HCT116 (cell line): ENCODE results near the gene FKBP6. TPM values are rescaled to one million over a fixed set of nuclear protein-coding genes. Genes with fewer than 3 reads are reported as not detected.

Source experiments
- ATAC-seq: fragments of 200-7000 bp; cut with Tn5 transposase; 2 replicates; pipeline ENCODE4 v1.9.1; 2020; ENCODE audit warnings: mild to moderate bottlenecking, moderate library complexity
- BruUV-seq: library from RNA; stranded (reverse); fragments of 400-500 nt; replicated peaks from 2 replicates; lab custom pipeline; 2021; lab: Mats Ljungman, UMichigan
- CTCF ChIA-PET: fragments of 300-600 bp; sonication (Branson Sonifier 250); formaldehyde crosslinking; loops from one replicate; lab custom pipeline; 2021; ENCODE audit warnings: antibody characterized with exemption; lab: Charles Lee
- POLR2A ChIA-PET: fragments of 300-600, 350-600 bp; sonication (Branson Sonifier 250); formaldehyde crosslinking; loops from one replicate; lab custom pipeline; 2021; ENCODE audit warnings: antibody characterized with exemption; lab: Charles Lee
- RAD21 ChIA-PET, 2 experiments: fragments of 300-600 bp; sonication (Branson Sonifier 250); formaldehyde crosslinking; loops; one replicate each; lab custom pipeline; 2023; ENCODE audit warnings: low total read pairs in 2 of 2; ENCODE audit not compliant: uncharacterized antibody in 2 of 2, unreplicated experiment in 2 of 2, low non-redundant PET in 1 of 2; lab: Charles Lee
- DNase-seq: peaks from one replicate; pipeline ENCODE4 v3.0.0-alpha.2; 2010; ENCODE audit warnings: low read depth, low spot score
- H2AFZ ChIP-seq: fragments of 200-600 bp; shearing (Covaris generic), sonication (generic); 2 replicates; pipeline ENCODE4 v1.6.1; 2017; ENCODE audit warnings: low read depth, mixed run types, mixed read lengths, antibody characterized with exemption, low read length; ENCODE audit not compliant: poor library complexity, severe bottlenecking
- H3K27ac ChIP-seq: 2 replicates; pipeline ENCODE4 v1.5.1; 2012; ENCODE audit warnings: low read depth, low read length
- H3K27me3 ChIP-seq: fragments of 200-600 bp; sonication (generic); 2 replicates; pipeline ENCODE4 v1.6.1; 2016; ENCODE audit warnings: mixed run types, low read length, mixed read lengths; ENCODE audit not compliant: insufficient read depth
- H3K36me3 ChIP-seq, 2 experiments: fragments of 200-500 bp in 1 of 2; fragments of 200-600 bp in 1 of 2; sonication (Bioruptor generic) in 1 of 2; sonication (generic) in 1 of 2; 2 replicates each; pipeline versions ENCODE4 v1.5.1 to v1.6.1; 2014 to 2016; ENCODE audit warnings: low read length in 2 of 2, inconsistent platforms in 1 of 2, mixed read lengths in 1 of 2, mixed run types in 1 of 2; ENCODE audit not compliant: insufficient read depth in 2 of 2, control insufficient read depth in 1 of 2
- H3K4me1 ChIP-seq, 2 experiments: fragments of 200-600 bp in 1 of 2; sonication (generic) in 1 of 2; 2 replicates each; pipeline versions ENCODE4 v1.5.1 to v1.6.1; 2012 to 2017; ENCODE audit warnings: low read length in 2 of 2, inconsistent platforms in 1 of 2, mild to moderate bottlenecking in 1 of 2, mixed read lengths in 1 of 2, mixed run types in 1 of 2, moderate library complexity in 1 of 2; ENCODE audit not compliant: insufficient read depth in 2 of 2, control insufficient read depth in 1 of 2
- H3K4me2 ChIP-seq: fragments of 200-600 bp; sonication (generic); 2 replicates; pipeline ENCODE4 v1.6.1; 2017; ENCODE audit warnings: mixed run types, low read length, mixed read lengths
- H3K4me3 ChIP-seq, 2 experiments: fragments of 200-600 bp in 1 of 2; sonication (generic) in 1 of 2; replicated peaks in 1 of 2; 2 replicates each; pipeline ENCODE4 v1.5.1; 2011 to 2016; ENCODE audit warnings: low read length in 2 of 2, control low read depth in 1 of 2, low read depth in 1 of 2, mild to moderate bottlenecking in 1 of 2, mixed read lengths in 1 of 2, mixed run types in 1 of 2
- H3K79me2 ChIP-seq: fragments of 200-600 bp; sonication (generic); 2 replicates; pipeline ENCODE4 v1.6.1; 2017; ENCODE audit warnings: mild to moderate bottlenecking, mixed run types, low read length, moderate library complexity, mixed read lengths; ENCODE audit not compliant: insufficient read depth
- H3K9ac ChIP-seq: fragments of 200-600 bp; sonication (generic); 2 replicates; pipeline ENCODE4 v1.6.1; 2016; ENCODE audit warnings: low read length, mixed read lengths
- H3K9me2 ChIP-seq: fragments of 200-600 bp; sonication (generic), shearing (Covaris generic); 2 replicates; pipeline ENCODE4 v1.6.1; 2017; ENCODE audit warnings: mixed run types, mild to moderate bottlenecking, moderate library complexity; ENCODE audit not compliant: insufficient read depth
- H3K9me3 ChIP-seq, 2 experiments: fragments of 200-500 bp in 1 of 2; fragments of 200-600 bp in 1 of 2; sonication (Bioruptor generic) in 1 of 2; sonication (generic) in 1 of 2; 2 replicates each; pipeline ENCODE4 v1.6.1; 2014 to 2017; ENCODE audit warnings: low read length in 2 of 2, mixed read lengths in 2 of 2, inconsistent platforms in 1 of 2, low read depth in 1 of 2, mild to moderate bottlenecking in 1 of 2, mixed run types in 1 of 2, moderate library complexity in 1 of 2; ENCODE audit not compliant: control insufficient read depth in 1 of 2, insufficient read depth in 1 of 2
- H4K20me1 ChIP-seq: fragments of 200-600 bp; sonication (generic), shearing (Covaris generic); 2 replicates; pipeline ENCODE4 v1.6.1; 2017; ENCODE audit warnings: mixed run types, mild to moderate bottlenecking, moderate library complexity; ENCODE audit not compliant: insufficient read depth
- ATF3 ChIP-seq: IDR thresholded peaks from 2 replicates; pipeline ENCODE4 v1.6.1; 2012
- CBX3 ChIP-seq: IDR thresholded peaks from 2 replicates; pipeline ENCODE4 v1.6.1; 2012; ENCODE audit warnings: low read depth
- CTCF ChIP-seq, 3 experiments: fragments of 200-600 bp in 1 of 3; sonication (generic) in 1 of 3; IDR thresholded peaks in 2 of 3; conservative IDR thresholded peaks in 1 of 3; 2 replicates each; pipeline ENCODE4 v1.5.1; 2012 to 2017; ENCODE audit warnings: low read depth in 2 of 3, low read length in 2 of 3, antibody characterized with exemption in 1 of 3, borderline replicate concordance in 1 of 3, control low read depth in 1 of 3, mild to moderate bottlenecking in 1 of 3, mixed read lengths in 1 of 3, mixed run types in 1 of 3, moderate library complexity in 1 of 3; ENCODE audit not compliant: insufficient read depth in 1 of 3
- EGR1 ChIP-seq: IDR thresholded peaks from 2 replicates; pipeline ENCODE4 v1.6.1; 2012; ENCODE audit warnings: low read depth
- SIN3A ChIP-seq: IDR thresholded peaks from 2 replicates; pipeline ENCODE4 v1.6.1; 2012; ENCODE audit warnings: low read depth
- SP1 ChIP-seq: IDR thresholded peaks from 2 replicates; pipeline ENCODE4 v1.6.1; 2012; ENCODE audit warnings: low read depth
- TCF7L2 ChIP-seq: IDR thresholded peaks from 2 replicates; pipeline ENCODE4 v1.7.0; 2011; ENCODE audit warnings: borderline replicate concordance, inconsistent platforms; ENCODE audit not compliant: insufficient read depth, insufficient read length; ENCODE audit errors: extremely low read depth
- ZBTB33 ChIP-seq: IDR thresholded peaks from 2 replicates; pipeline ENCODE4 v1.6.1; 2011; ENCODE audit warnings: mild to moderate bottlenecking, low read length, moderate library complexity; ENCODE audit not compliant: insufficient replicate concordance; ENCODE audit errors: extremely low read depth
- ZFX ChIP-seq: fragments of 450-650 bp; IDR thresholded peaks from 2 replicates; pipeline ENCODE4 v1.6.1; 2017
- ZNF274 ChIP-seq: fragments of 200-500 bp; sonication (Bioruptor generic); IDR thresholded peaks from 2 replicates; pipeline ENCODE4 v1.6.1; 2014; ENCODE audit warnings: mild to moderate bottlenecking, low read depth, low read length, inconsistent platforms
- intact Hi-C: fragments of 100-400 bp; cut with micrococcal nuclease; formaldehyde crosslinking; loops from 2 replicates; pipeline ENCODE4 v1.10.0; 2022
- total RNA-seq: library from RNA; stranded (reverse); gene quantifications from one replicate; pipeline ENCODE4 v1.2.1, GENCODE V29; 2021; ENCODE audit not compliant: unreplicated experiment

The FKBP6 gene
- total RNA-seq, 1 experiment from 2014 or later = not detected

DNA sequence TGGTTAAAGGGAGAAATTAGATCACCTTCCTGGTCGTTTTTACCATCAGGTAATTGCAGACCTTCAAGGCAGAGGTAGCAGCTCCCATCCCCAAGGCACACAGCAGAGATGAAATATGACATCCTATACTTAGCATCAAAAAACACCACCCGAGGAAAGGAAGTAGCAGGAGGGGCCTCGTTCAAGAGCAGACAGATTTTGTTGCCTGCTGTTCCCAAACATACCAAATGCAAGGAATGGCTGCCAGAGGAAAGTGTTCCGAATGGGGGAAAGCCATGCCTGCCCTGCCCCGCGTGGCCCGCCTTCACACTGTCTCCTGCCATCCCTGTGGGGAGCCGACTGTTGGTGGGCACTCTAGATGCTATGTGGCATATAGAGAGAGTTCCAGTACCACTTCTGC is 18.0 kb downstream of the FKBP6 start:
- Histone ChIP-seq H3K27ac (no peak overlapping the region), H3K4me1 (peaks cover 11 to 15% of the 10 kb centered on the region in 2 experiments), H3K9me3 (no peaks in the 10 kb centered on the region), H3K79me2 (no peaks in the 10 kb centered on the region), H4K20me1 (no peaks in the 10 kb centered on the region), H2AFZ (no peak overlapping the region), H3K4me3 (no peak overlapping the region), H3K9ac (no peak overlapping the region), H3K9me2 (no peaks in the 10 kb centered on the region), H3K4me2 (no peak overlapping the region), H3K36me3 (no peaks in the 10 kb centered on the region), H3K27me3 (no peaks in the 10 kb centered on the region)
- intact Hi-C loops = no loop called here
- ChIA-PET CTCF (no interaction called here), POLR2A (no interaction called here), RAD21 (no interaction called here)
- no peak for ATAC-seq
- BruUV-seq = no TSS peak
- no peak for DNase-seq
- no peak for TF ChIP-seq ZFX
- no peak for TF ChIP-seq ATF3
- TF ChIP-seq TCF7L2 = no peak
- no peak for TF ChIP-seq ZBTB33
- TF ChIP-seq CBX3 = no peak
- TF ChIP-seq SIN3A = no peak
- TF ChIP-seq EGR1 = no peak
- TF ChIP-seq ZNF274 = no peak
- TF ChIP-seq SP1 = no peak
- TF ChIP-seq CTCF (IDR thresholded peaks at IDR 0.05 in 2 of 3, conservative IDR thresholded peaks at IDR 0.05 in 1 of 3; ENCODE audit: borderline replicate concordance in 1 of 3, insufficient read depth in 1 of 3, low read depth in 2 of 3, low read length in 2 of 3) = no peak
